Vagina (tissue), 2 donors: ENCODE measurements around the gene NFATC3. TPM values are rescaled to one million over a fixed set of nuclear protein-coding genes. Genes with fewer than 3 reads are reported as not detected.

Source experiments
- DNase-seq, 2 donors: peaks; one replicate each; pipeline ENCODE4 v3.0.0-alpha.2; 2017; ENCODE audit errors: extremely low spot score in 2 of 2
- H3K27ac ChIP-seq: fragments of 200-600 bp; sonication (generic); one replicate; pipeline ENCODE4 v1.5.1; 2019
- H3K27me3 ChIP-seq: fragments of 200-600 bp; sonication (generic); one replicate; pipeline ENCODE4 v1.5.1; 2019
- H3K36me3 ChIP-seq, 2 donors: fragments of 200-600 bp; sonication (generic); one replicate each; pipeline ENCODE4 v1.5.1; 2017 to 2019
- H3K4me1 ChIP-seq: fragments of 200-600 bp; sonication (generic); one replicate; pipeline ENCODE4 v1.5.1; 2019
- H3K4me3 ChIP-seq, 2 donors: fragments of 200-600 bp; sonication (generic); 1 replicate in 1 of 2; 2 replicates in 1 of 2; pipeline ENCODE4 v1.5.1; 2016 to 2019
- H3K9me3 ChIP-seq: fragments of 200-600 bp; sonication (generic); one replicate; pipeline ENCODE4 v1.5.1; 2019
- POLR2A ChIP-seq, 2 donors: fragments of 450-650 bp; IDR thresholded peaks; one replicate each; pipeline ENCODE4 v1.6.1; 2017; ENCODE audit warnings: antibody characterized with exemption in 2 of 2, mild to moderate bottlenecking in 2 of 2, moderate library complexity in 2 of 2
- POLR2AphosphoS5 ChIP-seq, 2 donors: sonication (generic); formaldehyde crosslinking; IDR thresholded peaks; one replicate each; pipeline ENCODE4 v1.9.0; 2017; ENCODE audit warnings: antibody characterized with exemption in 2 of 2, mild to moderate bottlenecking in 2 of 2, low read depth in 1 of 2; ENCODE audit not compliant: insufficient read depth in 1 of 2
- intact Hi-C: fragments of 100-400 bp; cut with DNase I; formaldehyde crosslinking; loops from one replicate; pipeline ENCODE4 v1.15.1; 2023
- total RNA-seq: library from RNA; depleted of rRNA; stranded (reverse); fragments of >200 nt; gene quantifications from one replicate; pipeline ENCODE4 v1.2.3, GENCODE V29; 2016
- TF ChIP-seq, protein P1 (sequence below), 3 experiments: fragments of 450-650 bp in 2 of 3; fragments of 200-600 bp in 1 of 3; sonication (generic) in 1 of 3; IDR thresholded peaks; one replicate each; pipeline ENCODE4 v1.5.1; 2017 to 2019; ENCODE audit warnings: antibody characterized with exemption in 3 of 3, mild to moderate bottlenecking in 2 of 3, moderate library complexity in 2 of 3

NFATC3 gene
- total RNA-seq, 1 donor from 2014 or later = 51.8 TPM

DNA sequence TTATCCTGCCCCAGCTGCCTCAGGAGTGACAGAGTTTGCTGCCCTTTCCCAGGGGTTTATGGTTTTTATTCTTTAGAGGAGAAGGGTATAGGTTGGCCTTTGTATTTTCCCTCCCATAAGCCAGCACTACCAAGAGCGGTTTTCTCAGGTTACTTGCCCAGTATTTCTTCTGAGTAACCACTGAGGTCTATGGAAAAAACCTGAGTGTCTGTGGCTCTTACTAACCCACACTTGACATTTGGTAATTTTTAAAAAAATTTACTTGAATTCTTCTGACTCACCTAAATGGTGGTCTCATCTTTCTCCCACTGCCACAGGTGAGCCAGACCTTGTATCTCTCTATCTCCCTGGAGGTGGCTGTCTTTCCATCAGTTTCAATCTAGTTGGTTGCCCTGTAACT lies 185.2 kb downstream of the NFATC3 start:
- intact Hi-C loops = no loop called here
- Histone ChIP-seq H3K36me3 (peaks cover 0 to 10% of the 10 kb centered on the region in 2 donors), H3K9me3 (no peaks in the 10 kb centered on the region), H3K27me3 (no peaks in the 10 kb centered on the region), H3K4me3 (no peak overlapping the region), H3K4me1 (peaks cover 48% of the 10 kb centered on the region), H3K27ac (no peak overlapping the region)
- no peak for TF ChIP-seq POLR2AphosphoS5 (IDR thresholded peaks at IDR 0.05; ENCODE audit: insufficient read depth in 1 of 2, low read depth in 1 of 2)
- no peak for TF ChIP-seq POLR2A (IDR thresholded peaks at IDR 0.05)
- TF ChIP-seq, protein P1, sequence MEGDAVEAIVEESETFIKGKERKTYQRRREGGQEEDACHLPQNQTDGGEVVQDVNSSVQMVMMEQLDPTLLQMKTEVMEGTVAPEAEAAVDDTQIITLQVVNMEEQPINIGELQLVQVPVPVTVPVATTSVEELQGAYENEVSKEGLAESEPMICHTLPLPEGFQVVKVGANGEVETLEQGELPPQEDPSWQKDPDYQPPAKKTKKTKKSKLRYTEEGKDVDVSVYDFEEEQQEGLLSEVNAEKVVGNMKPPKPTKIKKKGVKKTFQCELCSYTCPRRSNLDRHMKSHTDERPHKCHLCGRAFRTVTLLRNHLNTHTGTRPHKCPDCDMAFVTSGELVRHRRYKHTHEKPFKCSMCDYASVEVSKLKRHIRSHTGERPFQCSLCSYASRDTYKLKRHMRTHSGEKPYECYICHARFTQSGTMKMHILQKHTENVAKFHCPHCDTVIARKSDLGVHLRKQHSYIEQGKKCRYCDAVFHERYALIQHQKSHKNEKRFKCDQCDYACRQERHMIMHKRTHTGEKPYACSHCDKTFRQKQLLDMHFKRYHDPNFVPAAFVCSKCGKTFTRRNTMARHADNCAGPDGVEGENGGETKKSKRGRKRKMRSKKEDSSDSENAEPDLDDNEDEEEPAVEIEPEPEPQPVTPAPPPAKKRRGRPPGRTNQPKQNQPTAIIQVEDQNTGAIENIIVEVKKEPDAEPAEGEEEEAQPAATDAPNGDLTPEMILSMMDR (IDR thresholded peaks at IDR 0.05) = no peak
- no peak for DNase-seq

DNA sequence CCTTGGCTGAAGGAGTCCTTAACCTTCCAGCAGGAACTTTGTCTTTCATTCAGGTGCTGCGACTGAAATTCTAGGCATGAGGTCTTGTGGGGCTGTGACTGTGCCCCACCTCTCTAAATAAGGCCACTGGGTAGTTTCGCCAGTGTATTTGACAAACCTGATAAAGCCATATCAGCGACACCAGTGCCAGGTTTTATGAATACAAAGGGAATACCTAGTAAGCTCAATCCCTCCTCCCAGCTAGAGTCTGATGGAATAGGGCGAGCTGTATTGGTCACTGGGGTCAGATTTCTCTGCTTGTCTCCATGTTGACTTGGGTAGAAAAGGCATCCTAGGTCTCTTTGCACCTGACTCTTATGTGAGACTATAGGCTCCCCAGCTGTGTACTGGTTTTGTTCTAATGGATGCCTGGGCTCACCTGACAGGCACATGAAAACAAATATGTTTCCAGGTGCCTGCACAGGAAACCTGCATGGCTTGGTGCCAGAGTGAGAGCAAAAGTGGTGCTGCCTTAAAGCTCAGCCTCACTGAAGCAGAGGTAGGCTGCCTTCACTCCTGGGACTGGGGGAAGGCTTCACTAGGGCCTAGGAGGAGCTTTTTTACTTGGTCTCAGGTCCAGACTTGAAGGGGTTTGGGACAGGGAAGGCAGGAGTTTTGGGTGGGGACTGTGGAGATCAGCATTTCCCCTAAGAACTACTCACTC lies 187.5 kb downstream of the NFATC3 start:
- no peak for DNase-seq
- H3K27me3 ChIP-seq = no peaks in the 10 kb centered on the region
- H3K27ac ChIP-seq = no peak overlapping the region
- intact Hi-C loops = no loop called here
- H3K9me3 ChIP-seq = no peaks in the 10 kb centered on the region
- TF ChIP-seq, protein P1 (IDR thresholded peaks at IDR 0.05) = no peak
- TF ChIP-seq POLR2AphosphoS5 (IDR thresholded peaks at IDR 0.05; ENCODE audit: insufficient read depth in 1 of 2, low read depth in 1 of 2) (no peak), POLR2A (IDR thresholded peaks at IDR 0.05) (no peak)
- peaks cover 34% of the 10 kb centered on the region for H3K4me1 ChIP-seq
- no peak overlapping the region for H3K4me3 ChIP-seq
- peaks cover 0 to 10% of the 10 kb centered on the region in 2 donors for H3K36me3 ChIP-seq

DNA sequence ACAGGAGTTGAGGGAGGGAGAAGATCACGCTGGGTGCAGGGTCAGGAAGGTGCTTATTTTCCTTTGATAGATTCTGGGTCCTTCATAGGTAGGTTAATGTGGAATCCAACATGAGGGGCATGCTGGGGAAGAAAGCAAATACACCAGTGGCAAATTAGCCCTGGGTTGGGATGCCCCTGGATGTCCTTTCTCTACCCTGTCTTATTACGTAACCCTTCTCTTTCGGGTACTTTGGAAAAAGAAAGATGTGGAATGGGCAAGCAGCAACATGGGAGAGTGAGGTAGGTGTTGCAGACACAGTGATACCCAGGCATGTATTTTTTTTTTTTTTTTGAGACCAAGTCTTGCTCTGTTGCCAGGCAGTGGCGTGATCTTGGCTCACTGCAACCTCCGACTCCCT lies 188.3 kb downstream of the NFATC3 start:
- Histone ChIP-seq H3K4me3 (no peak overlapping the region), H3K36me3 (peaks cover 0 to 10% of the 10 kb centered on the region in 2 donors), H3K4me1 (peaks cover 28% of the 10 kb centered on the region), H3K9me3 (no peaks in the 10 kb centered on the region), H3K27ac (no peak overlapping the region), H3K27me3 (no peaks in the 10 kb centered on the region)
- intact Hi-C loops = no loop called here
- no peak for DNase-seq
- TF ChIP-seq POLR2AphosphoS5 (IDR thresholded peaks at IDR 0.05; ENCODE audit: insufficient read depth in 1 of 2, low read depth in 1 of 2) (no peak), POLR2A (IDR thresholded peaks at IDR 0.05) (no peak)
- TF ChIP-seq, protein P1 (IDR thresholded peaks at IDR 0.05) = no peak

DNA sequence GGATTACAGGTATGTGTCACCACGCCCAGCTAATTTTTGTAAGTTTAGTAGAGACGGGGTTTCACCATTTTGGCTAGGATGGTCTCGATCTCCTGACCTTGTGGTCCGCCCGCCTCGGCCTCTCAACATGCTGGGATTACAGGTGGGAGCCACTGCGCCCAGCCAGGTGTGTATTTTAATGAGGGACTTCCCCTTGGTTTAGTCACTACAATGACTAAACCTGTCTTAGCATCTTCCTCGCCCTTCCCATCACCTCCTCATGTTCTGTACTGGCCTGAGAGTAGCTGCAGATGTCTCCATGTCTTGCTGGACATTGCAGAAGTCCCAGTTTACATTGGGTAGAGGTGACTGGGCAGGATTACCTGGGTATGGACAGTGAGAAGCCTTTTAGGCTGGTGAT lies 188.7 kb downstream of the NFATC3 start:
- intact Hi-C loops = no loop called here
- peaks cover 28% of the 10 kb centered on the region for H3K4me1 ChIP-seq
- no peak overlapping the region for H3K27ac ChIP-seq
- no peak overlapping the region for H3K4me3 ChIP-seq
- peaks cover 0 to 10% of the 10 kb centered on the region in 2 donors for H3K36me3 ChIP-seq
- H3K9me3 ChIP-seq = no peaks in the 10 kb centered on the region
- no peak for DNase-seq
- TF ChIP-seq POLR2AphosphoS5 (IDR thresholded peaks at IDR 0.05; ENCODE audit: insufficient read depth in 1 of 2, low read depth in 1 of 2) (no peak), POLR2A (IDR thresholded peaks at IDR 0.05) (no peak)
- TF ChIP-seq, protein P1 (IDR thresholded peaks at IDR 0.05) = no peak
- H3K27me3 ChIP-seq = no peaks in the 10 kb centered on the region

DNA sequence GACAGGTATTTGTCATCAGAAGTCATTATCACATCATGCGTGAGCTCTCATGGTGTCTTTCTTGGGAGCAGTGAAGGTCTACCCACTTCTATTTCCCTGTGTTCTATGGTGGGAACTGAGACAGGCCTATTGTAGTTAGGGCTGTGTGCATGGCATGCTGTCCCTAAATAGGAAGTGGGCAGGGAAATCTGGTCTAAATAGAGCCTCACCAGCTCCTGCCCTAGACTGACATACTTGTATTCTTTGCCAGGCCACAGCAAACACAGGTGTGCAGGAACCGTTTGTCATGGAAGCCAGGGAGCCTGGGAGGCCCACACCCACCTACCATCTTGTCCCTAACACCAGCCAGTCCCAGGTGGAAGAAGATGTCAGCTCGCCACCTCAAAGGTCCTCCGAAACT lies 189.3 kb downstream of the NFATC3 start:
- intact Hi-C loops = no loop called here
- H3K27ac ChIP-seq = no peak overlapping the region
- peaks cover 0 to 10% of the 10 kb centered on the region in 2 donors for H3K36me3 ChIP-seq
- peaks cover 28% of the 10 kb centered on the region for H3K4me1 ChIP-seq
- H3K4me3 ChIP-seq = no peak overlapping the region
- no peaks in the 10 kb centered on the region for H3K9me3 ChIP-seq
- TF ChIP-seq POLR2AphosphoS5 (IDR thresholded peaks at IDR 0.05; ENCODE audit: insufficient read depth in 1 of 2, low read depth in 1 of 2) = no peak
- TF ChIP-seq POLR2A (IDR thresholded peaks at IDR 0.05) = no peak
- TF ChIP-seq, protein P1 (IDR thresholded peaks at IDR 0.05) = no peak
- no peak for DNase-seq
- no peaks in the 10 kb centered on the region for H3K27me3 ChIP-seq
